GM18951 (cell line): ENCODE measurements around the gene MED13.
"Not testable (repeated sequence)": the region's sequence is repeated elsewhere in the genome, so short reads cannot be mapped to it uniquely, and the experiment has no call there.

ENCODE experiments used
- POLR2A ChIP-seq: IDR thresholded peaks from 4 replicates; pipeline ENCODE4 v1.6.1; 2011; ENCODE audit warnings: mild to moderate bottlenecking; ENCODE audit not compliant: insufficient read length, insufficient read depth; ENCODE audit errors: extremely low read depth
- in situ Hi-C: fragments of 300-500 bp; cut with MboI; formaldehyde crosslinking; loops from one replicate; pipeline ENCODE4 v1.12.0; 2022; ENCODE audit warnings: low sequenced_read_pairs, mixed read lengths, inconsistent platforms; ENCODE audit not compliant: unreplicated experiment

The MED13 gene

DNA sequence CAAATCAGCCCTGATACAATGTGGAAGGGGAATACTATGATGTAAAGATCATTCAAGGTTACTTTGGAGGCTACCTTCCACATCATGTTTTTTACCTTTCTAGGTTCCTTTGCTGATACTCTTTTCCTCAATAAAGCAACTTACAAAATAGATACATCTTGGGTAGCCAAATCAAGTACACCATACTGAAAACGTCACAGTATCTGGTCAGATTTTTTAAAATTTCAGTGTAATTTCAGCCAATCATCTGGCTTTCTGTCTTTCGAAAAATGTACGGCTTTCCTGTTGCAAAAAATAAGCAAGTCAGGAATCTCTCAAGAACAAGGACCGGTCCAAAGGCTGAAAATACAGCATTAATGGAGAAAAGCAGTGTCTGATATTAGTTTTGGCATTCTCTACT lies 15.6 kb upstream of the MED13 start:
- TF ChIP-seq POLR2A: no peak
- in situ Hi-C loops: no loop called here

- in situ Hi-C loops: no loop called here
- no peak for TF ChIP-seq POLR2A
These were observed 12.9 kb upstream of the MED13 start for GRCh38 chr17:62078009-62078408.

DNA sequence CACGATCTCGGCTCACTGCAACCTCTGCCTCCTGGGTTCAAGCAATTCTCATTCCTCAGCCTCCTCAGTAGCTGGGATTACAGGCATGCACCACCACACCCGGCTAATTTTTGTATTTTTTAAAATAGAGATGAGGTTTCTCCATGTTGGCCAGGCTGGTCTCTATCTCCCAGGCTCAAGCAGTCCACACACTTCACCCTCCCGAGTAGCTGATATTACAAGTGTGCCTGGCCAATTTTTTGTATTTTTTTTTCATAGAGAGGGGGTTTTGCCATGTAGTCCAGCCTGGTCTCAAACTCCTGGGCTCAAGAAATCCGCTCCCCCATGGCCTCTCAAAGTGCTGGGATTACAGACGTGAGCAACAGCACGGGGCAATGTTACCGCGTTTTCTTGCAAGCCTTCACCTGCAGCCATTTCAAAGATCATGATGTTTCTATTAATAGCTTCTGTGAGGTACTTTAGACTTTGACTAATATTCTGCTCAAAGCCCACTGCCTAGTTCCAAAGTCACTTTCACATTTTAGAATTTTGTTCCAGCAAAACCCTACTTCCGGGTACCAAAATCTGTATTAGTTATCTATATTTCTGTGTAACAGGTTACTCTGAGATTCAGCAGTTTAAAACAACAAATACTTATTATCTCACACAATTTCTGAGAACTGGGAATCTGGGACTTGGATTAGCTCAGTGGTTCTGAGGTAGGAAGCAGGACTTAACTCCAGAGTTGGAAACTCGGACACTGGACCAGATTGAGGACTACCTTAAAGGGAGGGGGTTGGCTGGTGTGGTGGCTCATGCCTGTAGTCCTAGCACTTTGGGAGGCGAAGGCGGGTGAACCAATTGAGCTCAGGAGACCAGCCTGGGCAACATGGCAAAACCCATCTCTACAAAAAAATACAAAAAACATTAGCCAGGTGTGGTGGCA lies 12.0 kb upstream of the MED13 start:
- TF ChIP-seq POLR2A: no peak
- in situ Hi-C loops: no loop called here

GRCh38 chr17:62075308-62075815 lies 10.3 kb upstream of the MED13 start:
- TF ChIP-seq POLR2A: no peak
- in situ Hi-C loops: no loop called here

DNA sequence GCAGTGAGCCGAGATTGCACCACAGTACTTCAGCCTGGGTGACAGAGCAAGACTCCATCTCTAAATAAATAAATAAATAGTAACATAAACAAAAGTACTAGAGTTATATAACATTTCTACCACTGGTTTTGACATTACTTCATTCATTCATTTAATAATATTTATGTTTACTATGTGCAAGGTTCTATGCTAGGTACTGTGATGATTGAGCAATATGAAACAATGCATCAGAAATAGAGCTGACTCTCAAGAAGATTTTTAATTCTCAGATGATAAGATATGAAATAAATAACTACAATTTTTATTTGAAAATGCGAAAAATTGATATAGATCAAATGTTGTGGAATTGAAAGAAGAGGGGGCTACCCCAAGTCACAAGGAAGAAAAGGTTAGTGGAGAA lies 8.9 kb upstream of the MED13 start:
- TF ChIP-seq POLR2A: no peak
- in situ Hi-C loops: no loop called here

DNA sequence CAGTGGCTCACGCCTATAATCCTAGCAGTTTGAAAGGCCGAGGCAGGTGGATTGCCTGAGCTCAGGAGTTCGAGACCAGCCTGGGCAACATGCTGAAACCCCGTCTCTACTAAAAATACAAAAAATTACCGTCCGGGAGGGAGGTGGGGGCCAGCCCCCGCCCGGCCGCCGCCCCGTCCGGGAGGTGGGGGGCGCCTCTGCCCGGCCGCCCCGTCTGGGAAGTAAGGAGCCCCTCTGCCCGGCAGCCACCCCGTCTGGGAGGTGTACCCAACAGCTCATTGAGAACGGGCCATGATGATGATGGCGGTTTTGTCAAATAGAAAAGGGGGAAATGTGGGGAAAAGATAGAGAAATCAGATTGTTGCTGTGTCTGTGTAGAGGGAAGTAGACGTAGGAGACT lies 7.8 kb upstream of the MED13 start:
- in situ Hi-C loops: not testable (repeated sequence)

DNA sequence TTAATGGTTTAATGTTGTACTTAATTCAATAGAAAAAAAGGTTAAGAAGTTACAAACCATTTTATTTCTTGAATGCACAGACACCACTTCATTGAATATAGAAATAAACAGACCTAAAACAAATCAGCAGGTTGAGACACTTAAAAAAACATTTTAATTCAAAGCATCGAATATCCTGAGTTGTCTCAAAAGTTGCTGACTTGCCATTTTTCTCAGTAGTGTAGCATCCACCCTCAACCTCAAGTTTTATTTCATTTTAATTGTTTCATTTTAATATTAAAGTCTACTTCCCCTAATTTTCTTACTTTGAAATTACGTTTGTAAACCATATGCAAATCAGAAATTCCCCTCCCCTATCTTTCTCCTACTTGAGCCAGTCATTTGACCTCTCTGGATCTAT lies 5.8 kb upstream of the MED13 start:
- in situ Hi-C loops: no loop called here
- no peak for TF ChIP-seq POLR2A

DNA sequence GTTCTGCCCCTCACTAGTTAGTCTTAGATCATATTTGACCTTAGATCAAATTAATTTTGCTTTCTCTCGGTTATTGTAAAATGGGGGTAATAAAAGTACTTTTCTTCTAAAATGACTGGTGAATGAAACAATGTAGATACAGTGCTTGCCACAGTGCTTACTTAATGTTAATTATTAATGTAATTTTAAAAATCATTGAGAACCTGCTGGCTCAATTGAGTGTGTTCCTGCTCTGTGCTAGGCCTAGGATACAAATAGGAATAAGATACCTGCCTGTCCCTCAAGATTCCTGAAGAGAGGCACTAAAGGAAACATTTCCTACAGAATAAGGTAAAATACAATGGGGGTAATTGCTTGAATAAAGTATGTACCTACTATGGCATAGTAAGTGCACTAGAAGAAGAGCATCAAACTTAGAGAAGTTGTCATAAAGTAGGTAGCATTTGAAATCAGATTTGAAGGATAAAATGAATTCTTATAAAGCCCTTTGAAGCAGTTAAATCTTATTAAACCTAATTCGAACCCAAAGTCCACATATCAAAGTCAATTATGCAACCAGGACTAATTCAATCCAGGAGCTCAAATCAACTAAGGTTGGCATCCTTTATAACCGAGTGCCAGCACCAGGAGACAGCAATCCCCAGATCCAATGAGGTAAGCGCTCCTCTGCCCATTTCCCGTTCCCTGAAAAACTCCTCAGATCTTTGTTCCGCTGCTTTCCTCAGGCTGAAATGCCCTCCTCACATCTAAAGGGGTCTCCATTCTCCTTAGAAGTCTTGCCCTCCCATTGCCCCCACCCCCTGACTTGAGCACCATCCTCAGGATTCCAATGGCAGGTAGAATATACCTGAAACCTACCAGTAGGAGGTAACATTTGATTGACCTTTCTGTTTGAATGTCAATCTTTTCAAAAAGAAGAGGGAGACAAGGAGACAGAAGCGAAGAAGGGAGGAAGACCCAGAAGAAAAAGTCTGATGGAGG lies 2.4 kb upstream of the MED13 start:
- no peak for TF ChIP-seq POLR2A
- in situ Hi-C loops: no loop called here

DNA sequence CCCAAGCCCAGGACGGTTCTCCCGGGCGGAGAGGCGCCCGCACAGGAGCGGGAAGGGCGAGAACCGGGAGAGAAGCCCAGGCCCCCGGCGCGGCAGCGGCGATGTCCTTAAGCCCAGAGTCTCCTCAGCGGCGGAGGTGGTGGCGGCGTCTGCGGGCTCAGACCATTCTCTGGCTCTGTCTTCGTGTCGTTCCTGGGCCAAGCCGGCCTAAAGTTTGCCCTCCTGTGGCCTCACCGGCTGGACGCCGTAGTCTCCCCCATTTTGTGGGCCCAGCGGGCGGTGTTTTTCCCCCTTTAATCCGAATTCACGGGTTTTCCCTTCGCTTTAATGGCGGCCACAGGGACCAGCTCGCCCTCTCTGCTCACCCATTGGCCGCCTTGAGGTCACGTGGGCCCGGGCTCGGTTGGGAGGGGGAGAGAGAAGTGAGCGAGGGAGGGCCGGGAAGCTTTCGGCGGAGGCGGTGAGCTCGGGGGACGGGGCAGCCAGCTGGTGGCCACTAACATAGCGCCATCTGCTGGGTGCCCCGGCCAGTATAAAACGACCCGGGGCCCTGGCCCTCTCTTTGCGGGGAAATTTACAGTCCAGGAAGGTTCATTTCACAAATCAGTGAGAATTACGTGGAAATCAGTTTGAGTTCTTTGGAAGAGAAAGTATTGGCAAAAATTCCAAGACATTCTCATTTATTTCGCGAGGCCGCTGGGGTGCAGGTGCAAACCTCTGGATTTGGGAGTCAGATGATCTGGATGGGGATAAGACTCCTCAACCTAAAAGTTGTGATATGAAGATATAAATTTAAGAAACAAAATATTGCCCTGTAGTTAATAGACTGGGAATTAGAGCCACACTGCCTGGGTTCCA lies 762 bp upstream of the MED13 start:
- in situ Hi-C loops: no loop called here
- peak; percentile 85 for TF ChIP-seq POLR2A

DNA sequence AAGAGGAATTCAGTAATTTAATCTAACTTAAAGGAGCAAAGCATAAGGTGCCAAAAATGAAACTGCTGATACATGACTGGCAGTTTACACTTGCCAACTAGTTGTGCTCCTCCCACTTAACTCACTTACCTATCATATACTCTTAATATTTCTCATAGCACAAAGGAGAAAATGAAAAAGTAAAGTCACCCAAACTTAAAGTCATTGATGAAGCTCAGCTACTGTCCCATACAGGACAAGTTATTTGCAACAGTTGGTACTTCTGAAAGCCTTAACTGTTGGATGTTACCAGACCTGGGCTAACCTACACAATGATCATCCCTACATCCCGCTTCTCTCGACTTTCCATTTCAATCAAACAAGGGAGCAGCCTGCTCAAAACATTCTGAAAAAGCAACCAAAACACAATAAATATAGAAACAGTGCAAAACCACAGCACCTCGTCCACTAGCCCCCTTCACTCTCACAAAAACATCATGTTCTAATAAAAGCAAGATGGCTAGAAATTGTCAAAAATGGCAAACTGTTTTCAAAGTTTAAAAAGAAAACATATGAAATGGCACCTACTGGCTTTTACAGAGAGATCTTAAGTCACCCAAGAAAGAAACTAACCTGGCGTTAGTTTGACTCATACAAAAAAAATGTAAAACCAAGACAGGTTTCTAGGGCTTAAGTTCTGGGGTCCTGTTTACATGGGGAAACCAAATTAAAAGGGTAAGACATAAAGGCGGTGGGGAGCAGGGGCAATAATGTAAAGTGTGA lies 868 bp downstream of the MED13 start:
- TF ChIP-seq POLR2A: no peak
- in situ Hi-C loops: no loop called here

GRCh38 chr17:62062944-62063343 lies 2.1 kb downstream of the MED13 start:
- in situ Hi-C loops: no loop called here
- TF ChIP-seq POLR2A: no peak

GRCh38 chr17:62062302-62062701 lies 2.8 kb downstream of the MED13 start:
- in situ Hi-C loops: no loop called here
- TF ChIP-seq POLR2A: no peak
